ENCODE measurements around the gene C20orf202.

Gene C20orf202

DNA sequence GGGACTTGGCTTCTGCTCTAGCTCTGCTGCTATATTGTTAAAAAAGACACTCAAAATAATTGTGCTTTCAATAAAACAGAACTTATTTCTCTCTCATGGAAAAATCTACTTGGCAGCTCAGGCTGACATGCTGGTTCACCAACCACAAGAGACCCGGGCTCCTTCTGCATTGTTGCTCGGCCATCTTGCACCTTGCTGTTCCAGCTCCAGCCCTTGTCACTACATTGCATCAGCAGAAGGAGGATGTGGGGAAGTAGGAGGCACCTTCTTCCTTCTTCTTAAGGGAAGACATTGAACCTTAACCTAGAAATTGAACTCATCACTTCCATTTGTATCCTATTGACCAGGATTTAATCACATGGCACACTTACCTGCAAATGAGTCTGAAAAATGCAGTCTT lies 6.6 kb upstream of the C20orf202 start:
- Histone ChIP-seq H3K4me1 (ENCODE audit: control insufficient read depth, insufficient read depth, low read length) (no peaks in the 10 kb centered on the region), H3K9me3 (ENCODE audit: control insufficient read depth, insufficient read depth, low read depth, low read length) (no peaks in the 10 kb centered on the region), H3K36me3 (ENCODE audit: control insufficient read depth in 2 of 2, insufficient read depth in 1 of 2, low read length in 2 of 2) (no peaks in the 10 kb centered on the region), H3K4me3 (ENCODE audit: low read depth, low read length) (no peak overlapping the region), H3K27ac (ENCODE audit: extremely low read depth, low read depth, low read length) (no peak overlapping the region)
- POLR2A ChIA-PET, result no interaction called here
- CTCF ChIA-PET, result interaction anchor here (0.7 to 1.3 kb wide), 4 partner anchors 11 to 113 kb away, joined by 3 to 12 read pairs (median 4); no protein-coding TSS in a partner anchor
- TF ChIP-seq, protein P1, sequence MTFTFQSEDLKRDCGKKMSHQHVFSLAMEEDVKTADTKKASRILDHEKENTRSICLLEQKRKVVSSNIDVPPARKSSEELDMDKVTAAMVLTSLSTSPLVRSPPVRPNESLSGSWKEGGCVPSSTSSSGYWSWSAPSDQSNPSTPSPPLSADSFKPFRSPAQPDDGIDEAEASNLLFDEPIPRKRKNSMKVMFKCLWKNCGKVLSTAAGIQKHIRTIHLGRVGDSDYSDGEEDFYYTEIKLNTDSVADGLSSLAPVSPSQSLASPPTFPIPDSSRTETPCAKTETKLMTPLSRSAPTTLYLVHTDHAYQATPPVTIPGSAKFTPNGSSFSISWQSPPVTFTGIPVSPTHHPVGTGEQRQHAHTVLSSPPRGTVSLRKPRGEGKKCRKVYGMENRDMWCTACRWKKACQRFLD (tag by site-specific recombination; IDR thresholded peaks at IDR 0.05), result no peak
- TF ChIP-seq ZNF548 (tag by site-specific recombination; IDR thresholded peaks at IDR 0.05), result no peak
- no peak for TF ChIP-seq ZBTB20 (tag by site-specific recombination; IDR thresholded peaks at IDR 0.05)
- no peak for TF ChIP-seq ZIC2 (tag by site-specific recombination; IDR thresholded peaks at IDR 0.05)
- TF ChIP-seq ZBTB48 (tag by site-specific recombination; IDR thresholded peaks at IDR 0.05), result no peak
- no peak for TF ChIP-seq ZNF146 (tag by site-specific recombination; IDR thresholded peaks at IDR 0.05)
- no peak for TF ChIP-seq ZNF777 (tag by site-specific recombination; IDR thresholded peaks at IDR 0.05; ENCODE audit: borderline replicate concordance)
- no peak for TF ChIP-seq ZNF549 (tag by site-specific recombination; IDR thresholded peaks at IDR 0.05)
- no peak for TF ChIP-seq HOXA7 (CRISPR knock-in tag; IDR thresholded peaks at IDR 0.05; ENCODE audit: borderline replicate concordance)
- TF ChIP-seq, protein P2, sequence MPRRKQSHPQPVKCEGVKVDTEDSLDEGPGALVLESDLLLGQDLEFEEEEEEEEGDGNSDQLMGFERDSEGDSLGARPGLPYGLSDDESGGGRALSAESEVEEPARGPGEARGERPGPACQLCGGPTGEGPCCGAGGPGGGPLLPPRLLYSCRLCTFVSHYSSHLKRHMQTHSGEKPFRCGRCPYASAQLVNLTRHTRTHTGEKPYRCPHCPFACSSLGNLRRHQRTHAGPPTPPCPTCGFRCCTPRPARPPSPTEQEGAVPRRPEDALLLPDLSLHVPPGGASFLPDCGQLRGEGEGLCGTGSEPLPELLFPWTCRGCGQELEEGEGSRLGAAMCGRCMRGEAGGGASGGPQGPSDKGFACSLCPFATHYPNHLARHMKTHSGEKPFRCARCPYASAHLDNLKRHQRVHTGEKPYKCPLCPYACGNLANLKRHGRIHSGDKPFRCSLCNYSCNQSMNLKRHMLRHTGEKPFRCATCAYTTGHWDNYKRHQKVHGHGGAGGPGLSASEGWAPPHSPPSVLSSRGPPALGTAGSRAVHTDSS (tag by site-specific recombination; IDR thresholded peaks at IDR 0.05), result no peak
- TF ChIP-seq YY1 (tag by site-specific recombination; IDR thresholded peaks at IDR 0.05), result no peak
- no peak for TF ChIP-seq ZNF473 (tag by site-specific recombination; IDR thresholded peaks at IDR 0.05)
- no peak for TF ChIP-seq ZNF658 (tag by site-specific recombination; IDR thresholded peaks at IDR 0.05)

DNA sequence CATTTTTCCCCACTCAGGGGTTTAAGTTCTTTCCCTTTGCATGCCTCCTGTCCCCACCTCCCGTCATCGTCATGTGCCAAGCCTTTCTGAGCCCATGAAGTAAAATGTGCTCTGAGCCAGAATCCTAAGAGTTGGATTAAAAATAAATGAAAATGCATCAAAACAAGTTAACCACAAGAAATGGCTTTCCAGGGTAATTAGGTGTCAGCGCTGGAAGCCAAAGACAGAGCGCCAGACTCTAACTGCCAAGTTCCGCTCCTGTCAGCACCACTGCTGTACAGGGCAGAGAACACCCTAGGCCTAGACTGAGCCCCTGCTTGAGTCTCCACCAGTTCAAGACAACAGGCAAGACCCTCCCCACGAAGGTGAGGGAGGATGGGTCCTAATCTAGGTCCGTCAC lies 5.5 kb upstream of the C20orf202 start:
- H3K4me3 ChIP-seq (ENCODE audit: low read depth, low read length), result no peak overlapping the region
- no peaks in the 10 kb centered on the region for H3K9me3 ChIP-seq (ENCODE audit: control insufficient read depth, insufficient read depth, low read depth, low read length)
- ChIA-PET POLR2A (no interaction called here), CTCF (no interaction called here)
- no peak overlapping the region for H3K27ac ChIP-seq (ENCODE audit: extremely low read depth, low read depth, low read length)
- H3K4me1 ChIP-seq (ENCODE audit: control insufficient read depth, insufficient read depth, low read length), result no peaks in the 10 kb centered on the region
- no peak for TF ChIP-seq ZNF521 (tag by site-specific recombination; IDR thresholded peaks at IDR 0.05)
- no peak for TF ChIP-seq IKZF3 (tag by site-specific recombination; IDR thresholded peaks at IDR 0.05)
- no peak for TF ChIP-seq ZNF157 (tag by site-specific recombination; IDR thresholded peaks at IDR 0.05)
- no peaks in the 10 kb centered on the region for H3K36me3 ChIP-seq (ENCODE audit: control insufficient read depth in 2 of 2, insufficient read depth in 1 of 2, low read length in 2 of 2)

DNA sequence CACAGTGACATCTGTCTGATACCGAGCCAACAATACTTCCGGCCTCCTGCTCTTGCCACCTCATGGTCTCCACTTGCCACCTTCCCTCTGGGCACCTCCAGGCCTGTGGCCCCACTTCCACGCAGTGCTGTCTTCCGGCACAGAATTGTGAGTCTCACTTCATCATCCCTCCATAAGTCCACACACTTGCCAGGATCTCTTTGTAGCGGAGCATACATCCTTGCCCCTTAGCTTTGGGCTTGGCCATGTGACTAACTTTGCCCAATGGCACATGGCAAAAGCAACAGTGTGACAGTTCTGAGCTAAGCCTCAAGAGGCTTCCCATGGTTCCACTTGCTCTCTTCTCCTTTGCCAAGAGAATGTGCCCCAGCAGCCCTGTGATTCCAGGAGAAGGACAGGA lies 4.5 kb upstream of the C20orf202 start:
- TF ChIP-seq ZNF140 (tag by site-specific recombination; IDR thresholded peaks at IDR 0.05), result no peak
- TF ChIP-seq ZNF133 (tag by site-specific recombination; IDR thresholded peaks at IDR 0.05), result no peak
- no peak for TF ChIP-seq ZNF211 (tag by site-specific recombination; IDR thresholded peaks at IDR 0.05; ENCODE audit: low read depth)
- no peak for TF ChIP-seq ZNF354C (tag by site-specific recombination; IDR thresholded peaks at IDR 0.05; ENCODE audit: borderline replicate concordance, low read depth)
- TF ChIP-seq ZNF48 (tag by site-specific recombination; IDR thresholded peaks at IDR 0.05), result no peak
- no peak for TF ChIP-seq ZNF239 (tag by site-specific recombination; IDR thresholded peaks at IDR 0.05)
- TF ChIP-seq, protein P3, sequence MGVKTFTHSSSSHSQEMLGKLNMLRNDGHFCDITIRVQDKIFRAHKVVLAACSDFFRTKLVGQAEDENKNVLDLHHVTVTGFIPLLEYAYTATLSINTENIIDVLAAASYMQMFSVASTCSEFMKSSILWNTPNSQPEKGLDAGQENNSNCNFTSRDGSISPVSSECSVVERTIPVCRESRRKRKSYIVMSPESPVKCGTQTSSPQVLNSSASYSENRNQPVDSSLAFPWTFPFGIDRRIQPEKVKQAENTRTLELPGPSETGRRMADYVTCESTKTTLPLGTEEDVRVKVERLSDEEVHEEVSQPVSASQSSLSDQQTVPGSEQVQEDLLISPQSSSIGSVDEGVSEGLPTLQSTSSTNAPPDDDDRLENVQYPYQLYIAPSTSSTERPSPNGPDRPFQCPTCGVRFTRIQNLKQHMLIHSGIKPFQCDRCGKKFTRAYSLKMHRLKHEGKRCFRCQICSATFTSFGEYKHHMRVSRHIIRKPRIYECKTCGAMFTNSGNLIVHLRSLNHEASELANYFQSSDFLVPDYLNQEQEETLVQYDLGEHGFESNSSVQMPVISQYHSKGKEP (tag by site-specific recombination; IDR thresholded peaks at IDR 0.05), result no peak
- TF ChIP-seq ZNF561 (tag by site-specific recombination; IDR thresholded peaks at IDR 0.05; ENCODE audit: borderline replicate concordance), result no peak
- TF ChIP-seq ZNF558 (tag by site-specific recombination; IDR thresholded peaks at IDR 0.05), result no peak
- TF ChIP-seq, protein P4, sequence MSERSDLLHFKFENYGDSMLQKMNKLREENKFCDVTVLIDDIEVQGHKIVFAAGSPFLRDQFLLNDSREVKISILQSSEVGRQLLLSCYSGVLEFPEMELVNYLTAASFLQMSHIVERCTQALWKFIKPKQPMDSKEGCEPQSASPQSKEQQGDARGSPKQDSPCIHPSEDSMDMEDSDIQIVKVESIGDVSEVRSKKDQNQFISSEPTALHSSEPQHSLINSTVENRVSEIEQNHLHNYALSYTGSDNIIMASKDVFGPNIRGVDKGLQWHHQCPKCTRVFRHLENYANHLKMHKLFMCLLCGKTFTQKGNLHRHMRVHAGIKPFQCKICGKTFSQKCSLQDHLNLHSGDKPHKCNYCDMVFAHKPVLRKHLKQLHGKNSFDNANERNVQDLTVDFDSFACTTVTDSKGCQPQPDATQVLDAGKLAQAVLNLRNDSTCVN (tag by site-specific recombination; optimal IDR thresholded peaks at IDR 0.05), result no peak
- TF ChIP-seq SP2 (tag by site-specific recombination; IDR thresholded peaks at IDR 0.05), result no peak
- TF ChIP-seq GLIS2 (tag by site-specific recombination; IDR thresholded peaks at IDR 0.05), result no peak
- no peaks in the 10 kb centered on the region for H3K36me3 ChIP-seq (ENCODE audit: control insufficient read depth in 2 of 2, insufficient read depth in 1 of 2, low read length in 2 of 2)
- CTCF ChIA-PET, result interaction anchor here (1.1 kb wide), 1 partner anchor 14 kb away, joined by 3 read pairs; no protein-coding TSS in a partner anchor
- H3K9me3 ChIP-seq (ENCODE audit: control insufficient read depth, insufficient read depth, low read depth, low read length), result no peaks in the 10 kb centered on the region
- no peaks in the 10 kb centered on the region for H3K4me1 ChIP-seq (ENCODE audit: control insufficient read depth, insufficient read depth, low read length)
- no peak overlapping the region for H3K4me3 ChIP-seq (ENCODE audit: low read depth, low read length)
- POLR2A ChIA-PET, result no interaction called here
- H3K27ac ChIP-seq (ENCODE audit: extremely low read depth, low read depth, low read length), result no peak overlapping the region

Data from HEK293 (cell line).